ENCODE results near the gene KCNG2. TPM values are rescaled to one million over a fixed set of nuclear protein-coding genes. Genes with fewer than 3 reads are reported as not detected.
A peak's percentile ranks its signal among the peaks of the same experiment; 100 is the strongest.

The KCNG2 gene
- total and polyA plus RNA-seq, 2 of the 4 experiments (the other 2 are of a cell fraction), result not detected

DNA sequence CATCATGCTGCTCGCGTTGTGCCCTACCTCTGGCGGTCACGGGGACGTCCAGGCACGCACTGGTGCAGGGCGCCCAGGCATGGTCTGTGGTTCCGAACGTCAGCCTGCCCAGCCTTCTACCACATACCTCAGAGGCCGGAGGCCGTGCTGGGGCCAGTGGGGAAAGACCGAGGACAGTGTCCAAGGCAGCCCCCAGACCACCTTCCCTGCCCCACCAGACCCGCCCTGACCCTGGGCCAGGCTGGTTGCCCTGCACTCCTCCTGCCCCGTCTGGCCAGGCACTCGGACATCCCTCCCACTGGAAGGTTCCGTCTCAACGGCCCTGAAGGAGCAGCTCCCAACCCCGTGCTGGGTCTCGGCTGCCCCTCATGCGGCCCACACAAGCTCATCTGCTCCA, 120.9 kb downstream of the KCNG2 start:
- no peak overlapping the region for H3K56ac ChIP-seq (ENCODE audit: extremely low read depth, insufficient read depth, low read length)
- H3K4ac ChIP-seq (ENCODE audit: low read depth, low read length), result no peak overlapping the region
- no peak overlapping the region for H3K18ac ChIP-seq (ENCODE audit: low read depth, low read length)
- H4K20me1 ChIP-seq (ENCODE audit: insufficient read depth, low read length), result peaks cover 9% of the 10 kb centered on the region; the same call in 1 of the 2 replicates
- no peak overlapping the region for H2BK5ac ChIP-seq (ENCODE audit: low read depth, low read length, poor library complexity, severe bottlenecking)
- no peak overlapping the region for H2AK5ac ChIP-seq (ENCODE audit: low read depth, low read length)
- no peak overlapping the region for H3K23ac ChIP-seq (ENCODE audit: low read depth, low read length)
- no peak overlapping the region for H3K4me3 ChIP-seq (ENCODE audit: insufficient read depth, low read depth, low read length)
- no TSS peak for BruUV-seq (replicated peaks)
- ChIA-PET CTCF (no interaction called here), POLR2A (ENCODE audit: unreplicated experiment) (no interaction called here)
- no peak for ATAC-seq (ENCODE audit: low read depth)
- intact Hi-C loops (cut with micrococcal nuclease), result no loop called here
- no peak overlapping the region for H4K8ac ChIP-seq (ENCODE audit: low read depth in 2 of 2, low read length in 2 of 2)
- no peaks in the 10 kb centered on the region for H3K4me1 ChIP-seq (ENCODE audit: control insufficient read depth, insufficient read depth, low read length)
- H2AFZ ChIP-seq (replicated peaks; ENCODE audit: low read length, poor library complexity), result peak overlapping the region; percentile 21
- H4K91ac ChIP-seq (ENCODE audit: insufficient read depth, low read depth, low read length), result no peak overlapping the region
- peaks cover 10 to 23% of the 10 kb centered on the region in 2 experiments; a peak in 3 of 4 replicates for H3K79me1 ChIP-seq (ENCODE audit: low read depth in 1 of 2, low read length in 2 of 2)
- H2BK15ac ChIP-seq (ENCODE audit: low read depth, low read length), result no peak overlapping the region
- H3K9me3 ChIP-seq (ENCODE audit: control insufficient read depth, insufficient read depth, low read length), result peaks cover 11% of the 10 kb centered on the region; the same call in 1 of the 2 replicates
- H3K36me3 ChIP-seq (ENCODE audit: control insufficient read depth, insufficient read depth, low read length), result peaks cover 51% of the 10 kb centered on the region
- no peak overlapping the region for H3K27ac ChIP-seq (ENCODE audit: insufficient read depth, low read length)
- H3K27me3 ChIP-seq (ENCODE audit: control insufficient read depth, insufficient read depth, low read length), result no peaks in the 10 kb centered on the region
- H4K5ac ChIP-seq (ENCODE audit: low read depth, low read length), result no peak overlapping the region
- no peaks in the 10 kb centered on the region for H3K9me1 ChIP-seq (ENCODE audit: insufficient read depth, low read length)
- H2AK9ac ChIP-seq (replicated peaks; ENCODE audit: low read depth, low read length, poor library complexity), result no peak overlapping the region
- TF ChIP-seq, protein P1, sequence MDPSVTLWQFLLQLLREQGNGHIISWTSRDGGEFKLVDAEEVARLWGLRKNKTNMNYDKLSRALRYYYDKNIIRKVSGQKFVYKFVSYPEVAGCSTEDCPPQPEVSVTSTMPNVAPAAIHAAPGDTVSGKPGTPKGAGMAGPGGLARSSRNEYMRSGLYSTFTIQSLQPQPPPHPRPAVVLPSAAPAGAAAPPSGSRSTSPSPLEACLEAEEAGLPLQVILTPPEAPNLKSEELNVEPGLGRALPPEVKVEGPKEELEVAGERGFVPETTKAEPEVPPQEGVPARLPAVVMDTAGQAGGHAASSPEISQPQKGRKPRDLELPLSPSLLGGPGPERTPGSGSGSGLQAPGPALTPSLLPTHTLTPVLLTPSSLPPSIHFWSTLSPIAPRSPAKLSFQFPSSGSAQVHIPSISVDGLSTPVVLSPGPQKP (IDR thresholded peaks at IDR 0.05; ENCODE audit: borderline replicate concordance, low read depth, low read length), result no peak
- TF ChIP-seq MAZ (IDR thresholded peaks at IDR 0.05; ENCODE audit: borderline replicate concordance, low read depth, low read length) (no peak), RCOR1 (IDR thresholded peaks at IDR 0.05; ENCODE audit: insufficient replicate concordance, low read length) (no peak), RAD21 (IDR thresholded peaks at IDR 0.05; ENCODE audit: low read length) (no peak), MAFK (IDR thresholded peaks at IDR 0.05; ENCODE audit: low read depth, low read length) (no peak), MXI1 (IDR thresholded peaks at IDR 0.05; ENCODE audit: borderline replicate concordance, low read depth, low read length) (no peak), RFX5 (IDR thresholded peaks at IDR 0.05; ENCODE audit: low read depth, low read length) (no peak), NFE2L2 (IDR thresholded peaks at IDR 0.05; ENCODE audit: low read depth, low read length) (no peak), POLR2A (IDR thresholded peaks at IDR 0.05; ENCODE audit: low read depth, low read length) (no peak), BHLHE40 (IDR thresholded peaks at IDR 0.05; ENCODE audit: low read depth, low read length) (no peak), CEBPB (IDR thresholded peaks at IDR 0.05; ENCODE audit: low read depth, low read length) (no peak), FOS (IDR thresholded peaks at IDR 0.05; ENCODE audit: low read depth, low read length) (no peak), SMC3 (IDR thresholded peaks at IDR 0.05; ENCODE audit: low read depth, low read length) (no peak)
- TF ChIP-seq, protein P2, sequence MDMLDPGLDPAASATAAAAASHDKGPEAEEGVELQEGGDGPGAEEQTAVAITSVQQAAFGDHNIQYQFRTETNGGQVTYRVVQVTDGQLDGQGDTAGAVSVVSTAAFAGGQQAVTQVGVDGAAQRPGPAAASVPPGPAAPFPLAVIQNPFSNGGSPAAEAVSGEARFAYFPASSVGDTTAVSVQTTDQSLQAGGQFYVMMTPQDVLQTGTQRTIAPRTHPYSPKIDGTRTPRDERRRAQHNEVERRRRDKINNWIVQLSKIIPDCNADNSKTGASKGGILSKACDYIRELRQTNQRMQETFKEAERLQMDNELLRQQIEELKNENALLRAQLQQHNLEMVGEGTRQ (IDR thresholded peaks at IDR 0.05; ENCODE audit: low read depth, low read length), result no peak
- TF ChIP-seq, protein P3, sequence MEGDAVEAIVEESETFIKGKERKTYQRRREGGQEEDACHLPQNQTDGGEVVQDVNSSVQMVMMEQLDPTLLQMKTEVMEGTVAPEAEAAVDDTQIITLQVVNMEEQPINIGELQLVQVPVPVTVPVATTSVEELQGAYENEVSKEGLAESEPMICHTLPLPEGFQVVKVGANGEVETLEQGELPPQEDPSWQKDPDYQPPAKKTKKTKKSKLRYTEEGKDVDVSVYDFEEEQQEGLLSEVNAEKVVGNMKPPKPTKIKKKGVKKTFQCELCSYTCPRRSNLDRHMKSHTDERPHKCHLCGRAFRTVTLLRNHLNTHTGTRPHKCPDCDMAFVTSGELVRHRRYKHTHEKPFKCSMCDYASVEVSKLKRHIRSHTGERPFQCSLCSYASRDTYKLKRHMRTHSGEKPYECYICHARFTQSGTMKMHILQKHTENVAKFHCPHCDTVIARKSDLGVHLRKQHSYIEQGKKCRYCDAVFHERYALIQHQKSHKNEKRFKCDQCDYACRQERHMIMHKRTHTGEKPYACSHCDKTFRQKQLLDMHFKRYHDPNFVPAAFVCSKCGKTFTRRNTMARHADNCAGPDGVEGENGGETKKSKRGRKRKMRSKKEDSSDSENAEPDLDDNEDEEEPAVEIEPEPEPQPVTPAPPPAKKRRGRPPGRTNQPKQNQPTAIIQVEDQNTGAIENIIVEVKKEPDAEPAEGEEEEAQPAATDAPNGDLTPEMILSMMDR (conservative IDR thresholded peaks at IDR 0.05; ENCODE audit: low read depth, low read length), result no peak
- dilution Hi-C loops (cut with HindIII; ENCODE audit: low sequenced_read_pairs, unreplicated experiment), result no loop called here
- no peak overlapping the region for H2BK120ac ChIP-seq (ENCODE audit: low read depth, low read length)
- H3K14ac ChIP-seq (replicated peaks; ENCODE audit: low read depth, low read length), result no peak overlapping the region
- no peak overlapping the region for H3K9ac ChIP-seq (ENCODE audit: low read depth, low read length)
- 97% methylated on average over 15 of the region's 20 CpGs; no CpG with 5 or more reads in 1 of the 2 experiments for WGBS, 2 experiments (ENCODE audit: extremely low coverage in 2 of 2, insufficient read length in 1 of 2)
- no peak overlapping the region for H2BK20ac ChIP-seq (ENCODE audit: low read depth, low read length)
- no peak for DNase-seq
- in situ Hi-C loops (cut with MboI; ENCODE audit: low sequenced_read_pairs), result no loop called here
- H3K4me2 ChIP-seq (ENCODE audit: low read depth, low read length), result no peak overlapping the region

Measured in IMR-90 (cell line).